GM21526 (cell line): ENCODE measurements around the gene CADPS2.

Experiments used
- ATAC-seq: cut with Tn5 transposase; IDR thresholded peaks from one replicate; pipeline ENCODE4 v1.9.1; 2021; ENCODE audit warnings: moderate library complexity; ENCODE audit not compliant: unreplicated experiment, low FRiP score

Gene CADPS2

DNA sequence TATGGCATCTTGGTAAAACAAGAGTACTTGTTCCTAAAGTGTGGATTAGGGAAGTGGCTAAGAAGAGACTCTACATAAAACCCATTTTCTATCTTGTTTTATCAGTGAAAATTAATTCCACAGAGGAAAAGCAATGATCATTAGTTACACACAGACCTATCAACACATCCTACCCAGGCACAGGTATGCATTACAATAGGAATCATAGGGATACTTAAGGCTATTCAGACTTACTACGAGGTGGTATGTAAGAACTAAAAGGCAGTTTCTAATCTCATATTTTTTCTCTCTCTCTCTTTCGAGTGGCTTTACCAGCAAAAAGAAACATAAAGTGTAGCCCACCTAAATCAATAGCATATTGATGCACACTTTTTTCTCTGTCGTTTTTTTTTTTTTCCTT lies 415.4 kb downstream of the CADPS2 start:
- no peak for ATAC-seq

DNA sequence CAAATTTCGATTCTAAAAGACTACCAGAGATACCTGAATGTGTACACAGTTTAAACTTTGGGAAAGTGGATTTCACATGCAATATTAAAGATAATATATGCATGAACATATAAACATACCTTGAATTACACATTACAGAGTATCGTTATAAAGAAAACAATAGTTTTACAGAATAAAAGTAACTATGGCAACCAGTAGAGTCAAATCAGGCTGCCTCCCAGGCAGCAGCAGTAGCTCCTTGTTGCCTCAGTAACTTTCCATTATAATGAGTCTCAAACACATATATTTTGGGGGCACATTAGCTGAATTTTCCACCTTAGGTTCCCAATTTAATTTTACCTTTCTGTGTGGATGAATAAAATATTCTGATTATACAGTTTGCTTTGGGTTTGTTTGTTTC lies 417.3 kb downstream of the CADPS2 start:
- no peak for ATAC-seq

DNA sequence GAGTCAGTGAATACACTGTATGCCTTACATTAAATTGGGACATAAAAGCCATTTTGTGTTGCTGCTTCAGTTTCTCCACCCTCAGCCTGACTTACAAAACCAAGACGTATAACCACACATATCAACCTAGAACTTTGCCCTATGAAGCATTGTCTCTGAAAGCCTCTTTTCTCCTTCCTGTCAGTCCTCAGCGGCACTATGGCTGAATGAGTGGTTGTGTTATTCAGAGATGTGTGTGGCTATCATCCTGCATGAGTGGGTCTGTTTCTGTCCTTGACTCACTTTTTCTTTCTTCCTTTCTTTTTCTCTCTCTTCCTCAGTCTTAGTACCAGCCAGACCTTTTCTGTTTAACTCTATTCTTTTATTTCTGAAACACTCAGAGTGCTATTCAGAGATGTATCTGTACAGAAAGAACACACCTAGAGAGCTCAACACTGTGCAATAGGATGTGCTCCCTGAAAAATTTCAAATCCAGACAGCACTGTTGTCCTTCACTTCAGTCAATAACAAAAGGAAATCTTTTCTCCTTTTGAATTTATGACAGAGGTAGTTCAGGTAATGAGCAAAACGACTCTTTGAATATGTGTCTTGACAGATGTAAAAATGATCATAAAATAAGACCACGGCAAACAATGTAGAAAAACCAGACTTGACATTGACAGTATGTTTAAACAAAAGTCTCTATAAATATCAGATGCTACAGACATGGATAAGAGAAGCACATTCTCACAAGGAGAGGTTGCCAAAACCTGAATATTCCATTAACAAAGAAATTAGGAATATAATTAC lies 418.4 kb downstream of the CADPS2 start:
- ATAC-seq: no peak

DNA sequence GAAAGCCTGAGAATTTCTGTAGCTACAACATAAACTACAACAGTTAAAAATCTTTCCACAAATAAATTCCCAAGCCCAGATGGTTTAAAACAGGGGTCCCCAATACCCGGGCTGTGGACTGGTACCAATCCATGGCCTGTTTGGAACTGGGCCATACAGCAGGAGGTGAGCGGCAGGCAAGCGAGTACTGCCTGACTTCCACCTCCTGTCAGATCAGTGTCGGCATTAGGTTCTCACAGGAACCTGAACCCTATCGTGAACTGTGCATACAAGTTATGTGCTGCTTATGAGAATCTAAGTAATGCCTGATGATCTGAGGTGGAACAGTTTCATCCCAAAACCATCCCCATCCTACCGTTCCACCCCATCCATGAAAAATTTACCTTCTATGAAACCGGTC lies 421.0 kb downstream of the CADPS2 start:
- ATAC-seq: no peak

DNA sequence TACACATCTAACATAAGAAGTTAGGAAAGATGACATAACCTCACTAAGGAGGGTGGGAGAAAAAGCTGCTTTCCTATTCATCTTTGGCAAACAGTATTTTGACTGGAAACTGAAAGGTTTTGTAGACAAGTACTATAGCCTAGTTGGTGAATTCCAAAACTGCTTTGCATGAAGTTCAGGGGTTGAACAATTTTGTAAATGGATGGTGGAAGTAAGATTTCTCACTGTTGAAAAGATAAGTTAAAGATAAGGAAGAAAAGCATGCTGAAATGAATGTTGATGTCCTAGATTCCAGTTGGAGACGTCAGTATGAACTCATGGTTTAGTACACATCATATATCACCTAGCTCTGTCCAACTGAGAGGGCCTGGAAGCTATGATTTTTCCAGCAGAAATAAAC lies 422.6 kb downstream of the CADPS2 start:
- ATAC-seq: no peak

DNA sequence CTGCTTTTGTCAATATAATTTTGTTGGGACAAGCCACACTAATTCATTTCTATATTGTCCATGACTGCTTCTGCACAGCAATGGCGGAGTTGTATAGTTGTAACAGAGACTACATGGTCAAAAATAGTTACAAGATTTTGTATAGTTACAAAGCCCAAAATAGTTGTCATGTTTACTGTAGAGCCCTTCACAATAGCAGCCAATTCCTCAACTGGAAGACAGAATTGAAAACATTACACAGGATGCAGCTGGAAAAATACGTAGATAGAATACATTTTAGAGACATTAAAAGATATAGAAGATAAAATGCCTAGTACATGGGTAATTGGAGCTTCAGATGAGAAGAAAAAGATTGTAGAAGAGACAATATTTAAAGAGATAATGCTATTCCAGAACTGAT lies 425.3 kb downstream of the CADPS2 start:
- ATAC-seq: no peak

DNA sequence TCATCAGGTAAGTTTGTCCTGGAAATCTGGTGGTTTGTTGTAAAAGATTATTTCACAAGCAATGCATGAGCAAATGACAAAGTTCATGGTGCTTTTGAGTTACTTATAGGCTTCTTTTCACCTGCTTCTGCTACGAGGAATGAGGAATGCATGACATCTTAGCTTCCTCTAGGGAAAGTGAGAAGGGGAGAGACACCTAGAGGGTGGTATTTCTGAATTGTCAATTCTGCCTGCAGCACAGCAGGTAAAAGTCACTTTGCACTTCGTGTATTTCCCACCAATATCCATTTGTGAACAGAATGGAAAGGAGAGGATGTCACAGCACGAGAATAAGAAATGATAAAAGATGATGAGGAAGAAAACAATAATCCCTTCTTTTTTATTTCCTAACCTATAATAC lies 428.3 kb downstream of the CADPS2 start:
- ATAC-seq: no peak

DNA sequence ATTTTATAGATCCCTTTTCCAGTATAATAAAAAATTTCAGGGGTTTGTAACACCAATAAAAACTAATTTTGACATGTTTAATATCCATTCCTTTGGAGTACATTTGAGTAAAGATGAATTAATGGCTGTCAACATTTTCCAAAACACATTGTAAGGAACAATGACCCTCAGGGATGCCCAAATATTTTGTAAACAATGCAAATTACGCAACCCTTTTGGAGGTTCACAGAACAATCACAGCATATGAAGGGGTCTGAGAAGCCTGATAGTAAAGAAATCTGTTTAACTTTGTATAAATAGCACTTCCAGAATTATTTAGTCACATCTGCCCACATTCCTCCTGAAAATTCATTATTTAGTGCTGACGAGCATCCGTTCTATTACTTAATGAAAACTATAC lies 428.9 kb downstream of the CADPS2 start:
- no peak for ATAC-seq

DNA sequence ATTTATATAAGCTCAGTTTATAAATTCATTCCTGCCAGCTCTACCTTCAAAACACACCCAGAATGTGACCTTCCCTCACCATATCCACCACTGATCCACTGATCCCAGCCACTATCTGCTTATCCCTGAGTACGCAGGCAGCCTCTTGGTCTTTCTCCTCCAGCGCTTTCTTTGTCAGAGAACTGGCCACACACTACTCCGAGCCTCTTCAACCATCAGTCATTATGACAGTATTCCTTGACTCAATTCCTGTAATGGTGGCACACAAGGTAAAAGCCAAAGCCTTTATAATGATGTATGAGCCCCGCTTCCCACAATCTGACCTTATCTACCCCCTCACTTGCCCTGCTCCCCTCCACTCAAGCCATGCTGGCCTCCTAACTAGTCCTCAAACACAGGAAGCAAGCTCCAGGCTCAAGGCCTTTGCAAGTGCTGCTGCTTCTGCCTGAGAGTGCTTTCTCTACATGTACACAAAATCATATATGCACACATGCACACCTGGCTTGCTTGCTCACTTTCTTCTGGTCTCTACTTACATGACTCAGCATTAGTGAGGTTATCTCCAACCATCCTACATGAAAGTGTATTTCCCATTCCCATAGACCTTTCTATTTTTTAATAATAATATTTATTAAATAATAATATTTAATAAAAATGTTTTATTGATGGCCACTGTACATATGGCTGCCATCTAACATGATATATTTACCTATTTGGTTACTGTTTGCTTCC lies 431.3 kb downstream of the CADPS2 start:
- ATAC-seq: no peak

DNA sequence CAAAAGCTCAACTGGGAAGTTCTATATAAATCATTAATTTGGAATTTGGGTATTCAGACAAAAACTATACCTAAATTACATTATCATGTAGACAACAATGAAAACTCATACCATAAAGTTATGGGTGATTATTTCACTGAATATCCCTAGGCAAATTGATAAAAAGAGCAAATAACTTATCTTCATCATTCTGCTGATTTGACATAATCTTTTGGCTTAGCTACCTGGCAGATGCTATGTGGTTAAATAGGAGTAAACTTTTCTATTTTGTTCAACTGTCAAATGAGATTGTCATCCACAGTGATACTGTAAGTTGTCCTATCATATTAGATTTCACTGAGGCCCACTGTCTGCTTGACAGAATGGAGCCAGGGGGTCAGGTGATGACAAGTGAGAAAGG lies 432.8 kb downstream of the CADPS2 start:
- ATAC-seq: no peak

DNA sequence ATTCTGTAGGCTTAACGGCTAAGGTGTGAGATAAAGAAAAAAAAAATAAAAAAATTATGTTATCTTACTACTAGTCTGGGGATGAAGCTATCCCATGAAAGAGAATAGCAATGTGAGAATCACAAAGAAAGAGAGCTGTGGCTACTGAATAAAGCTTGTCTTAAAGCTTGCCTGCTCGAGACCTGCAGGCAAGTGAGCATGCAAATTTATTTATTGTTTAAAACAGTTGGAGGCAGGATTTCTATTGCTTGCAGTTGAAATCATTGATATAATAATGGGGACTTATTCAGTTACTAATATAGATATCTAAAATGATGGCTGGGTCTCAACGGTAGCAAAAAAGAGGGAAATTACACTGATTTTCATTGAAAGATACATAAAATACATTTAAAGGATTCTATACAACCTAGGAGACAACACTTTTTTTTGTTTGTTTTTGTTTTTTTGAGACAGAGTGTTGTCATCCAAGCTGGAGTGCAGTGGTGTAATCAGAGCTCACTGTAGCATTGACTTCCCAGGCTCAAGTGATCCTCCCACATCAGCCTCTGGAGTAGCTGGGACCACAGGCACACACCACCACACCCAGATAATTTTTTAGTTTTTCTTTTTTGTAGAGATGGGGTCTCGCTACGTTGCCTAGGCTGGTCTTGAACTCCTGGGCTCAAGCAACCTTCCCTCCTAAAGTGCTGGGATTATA lies 437.2 kb downstream of the CADPS2 start:
- ATAC-seq: no peak

DNA sequence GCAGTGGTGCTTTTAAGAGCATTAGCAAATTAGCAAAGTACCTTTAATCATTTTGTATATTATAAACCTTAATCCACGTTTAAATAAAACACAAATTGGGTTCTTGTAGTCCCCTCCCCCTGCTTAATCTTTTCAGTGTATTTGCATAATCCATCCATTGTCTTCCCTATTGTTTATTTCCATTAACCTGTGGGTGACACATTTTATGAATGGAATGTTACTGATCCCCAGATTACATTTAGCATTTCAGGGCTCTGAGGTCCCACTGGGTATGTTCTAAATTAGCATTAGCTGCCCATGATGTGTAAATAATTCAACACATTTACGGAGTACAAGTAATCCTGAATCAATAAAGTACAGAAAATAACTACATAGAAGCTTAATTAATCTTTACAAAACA lies 443.3 kb downstream of the CADPS2 start:
- no peak for ATAC-seq

DNA sequence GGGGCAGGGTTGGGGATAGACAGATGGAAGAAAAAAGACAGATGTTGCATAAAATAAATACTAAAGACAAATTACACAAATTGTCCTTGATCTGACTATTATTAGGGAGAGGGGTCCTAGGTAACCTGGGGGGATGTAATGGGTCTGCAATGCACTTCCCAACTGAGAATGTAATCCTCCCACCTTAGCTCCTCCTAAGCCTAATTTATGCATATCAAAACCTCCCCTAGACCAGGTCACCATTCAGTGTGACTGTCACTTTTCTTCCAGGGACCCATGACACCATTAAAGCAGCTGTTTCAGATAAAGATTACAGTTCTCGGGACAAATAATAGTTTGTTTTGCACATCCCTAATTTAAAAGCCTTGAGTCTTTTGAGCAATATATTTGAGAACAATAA lies 447.8 kb downstream of the CADPS2 start:
- no peak for ATAC-seq

DNA sequence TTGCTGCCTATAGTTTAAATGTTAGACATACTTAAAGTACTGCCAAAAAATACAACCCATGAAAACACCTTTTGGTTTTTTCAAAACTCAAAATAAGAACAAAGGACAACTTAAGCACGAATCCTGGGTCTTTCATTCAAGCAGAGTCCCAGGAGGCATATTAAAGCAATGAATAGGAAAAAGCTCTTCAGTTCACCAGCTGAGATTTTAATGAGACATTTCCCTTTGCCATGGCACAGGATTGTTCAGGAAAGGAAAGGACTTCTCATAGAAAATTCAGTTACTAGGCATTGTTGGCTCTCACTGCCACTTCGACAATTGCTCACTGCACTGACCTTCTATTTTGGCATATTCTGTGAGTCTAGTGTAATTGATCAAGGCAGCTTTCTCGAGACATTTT lies 448.3 kb downstream of the CADPS2 start:
- no peak for ATAC-seq

DNA sequence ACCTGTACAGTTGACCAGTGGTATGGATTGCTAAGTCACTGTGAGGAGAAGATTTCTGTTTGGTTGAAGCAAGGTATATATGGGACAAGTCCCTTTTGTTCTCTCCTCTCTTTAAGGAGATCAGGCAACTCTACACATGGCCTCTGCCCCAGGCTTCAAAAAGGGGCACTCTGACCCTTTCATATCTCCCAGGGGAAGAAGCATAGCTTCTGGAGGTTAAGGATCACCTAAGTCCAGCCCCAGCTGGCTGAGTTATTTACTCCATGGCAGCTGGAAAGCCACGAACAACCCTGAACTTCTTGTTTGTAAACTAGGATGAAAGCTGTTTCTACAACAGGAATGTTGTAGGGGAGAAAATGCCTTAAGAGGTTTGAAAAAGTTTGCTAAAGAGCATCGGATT lies 452.5 kb downstream of the CADPS2 start:
- no peak for ATAC-seq

DNA sequence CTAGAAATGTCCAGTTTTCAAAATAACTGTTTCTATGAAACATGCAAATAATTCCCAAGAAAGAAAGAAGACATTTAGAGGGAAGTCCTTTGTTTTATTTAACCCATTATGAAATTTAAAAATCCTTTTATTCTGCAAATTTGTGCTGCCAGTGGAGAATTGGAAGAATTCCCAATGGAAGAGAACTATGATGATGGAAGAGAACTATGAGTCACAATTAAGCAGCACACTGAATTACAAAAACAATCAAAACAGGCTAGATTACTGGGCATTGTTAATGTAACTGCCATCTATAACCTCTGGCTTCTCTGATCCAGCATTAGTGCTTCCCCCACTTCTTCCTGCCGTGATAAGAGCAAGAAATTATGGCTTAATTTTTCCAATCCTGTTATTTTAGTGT lies 455.6 kb downstream of the CADPS2 start:
- ATAC-seq: no peak

DNA sequence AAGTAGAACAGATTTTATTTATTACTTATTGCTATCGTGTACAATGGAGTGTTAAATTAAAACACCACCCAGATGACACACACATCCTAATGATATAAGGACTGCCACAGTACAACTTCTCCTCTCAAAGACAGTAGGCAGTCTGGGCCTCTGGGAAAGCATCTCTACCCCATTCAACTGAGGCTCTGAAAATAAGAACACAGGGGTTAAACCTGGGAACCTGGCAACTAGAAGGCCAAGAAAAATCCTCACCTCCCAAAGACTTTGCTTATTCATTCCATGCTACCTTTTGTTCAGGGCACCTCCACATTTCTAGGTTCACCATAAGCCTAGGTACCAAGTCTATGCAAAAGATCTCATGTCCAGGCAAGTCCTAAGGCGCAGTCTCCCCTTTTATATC lies 456.3 kb downstream of the CADPS2 start:
- ATAC-seq: no peak

DNA sequence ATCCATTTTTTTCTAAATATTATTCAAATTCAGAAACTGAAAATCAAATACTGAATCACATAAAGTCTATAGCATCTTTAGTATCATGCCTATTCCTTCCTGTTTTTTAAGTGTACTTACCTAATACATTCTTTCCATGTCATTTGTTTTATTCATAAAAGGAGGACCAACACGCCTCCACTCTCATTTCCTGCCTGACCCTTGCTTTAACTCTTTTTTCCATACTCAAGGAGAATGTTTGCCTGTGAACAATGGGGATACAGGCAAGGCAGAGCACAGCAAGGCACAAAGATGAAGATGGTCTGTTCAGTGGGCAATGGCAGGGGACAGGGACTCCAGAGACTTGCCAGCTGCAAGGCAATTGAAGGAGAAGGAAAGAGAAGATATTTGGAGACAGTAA lies 460.5 kb downstream of the CADPS2 start:
- ATAC-seq: no peak

DNA sequence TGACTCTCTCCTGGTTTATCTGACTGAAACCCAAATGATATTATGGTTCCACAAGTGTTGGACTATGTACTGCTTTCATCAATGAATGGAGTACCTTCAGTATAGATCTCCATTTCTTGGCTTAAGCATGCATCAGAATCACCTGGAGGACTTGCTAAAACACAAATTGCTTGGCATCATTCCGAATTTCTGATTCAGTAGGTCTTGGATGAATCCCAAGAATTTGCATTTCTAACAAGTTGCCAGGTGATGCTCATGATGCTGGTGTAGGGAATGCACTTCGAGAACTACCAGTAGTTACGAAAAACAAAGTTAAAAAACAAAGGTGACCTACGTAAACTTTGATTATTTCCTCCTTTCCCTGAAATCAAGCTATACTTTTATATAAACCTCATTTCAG lies 462.7 kb downstream of the CADPS2 start:
- no peak for ATAC-seq

DNA sequence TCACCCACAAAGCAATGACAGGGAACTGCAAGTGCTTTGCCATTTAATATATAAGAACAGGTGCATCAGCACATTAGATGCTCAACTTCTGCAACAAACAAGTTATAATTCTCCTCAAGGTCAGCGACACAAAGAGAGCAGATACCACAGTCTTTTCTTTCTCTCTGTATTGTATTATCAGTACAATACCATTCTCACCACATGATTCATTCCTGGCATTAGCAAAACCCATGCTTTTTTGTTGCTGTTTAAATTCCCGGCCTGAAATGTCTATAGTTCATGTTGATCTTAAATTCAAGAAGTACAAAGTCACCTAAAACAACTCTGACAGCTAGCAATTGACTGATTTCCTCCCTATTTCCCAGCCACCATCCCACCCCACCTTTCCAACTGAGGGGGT lies 469.9 kb downstream of the CADPS2 start:
- ATAC-seq: no peak

DNA sequence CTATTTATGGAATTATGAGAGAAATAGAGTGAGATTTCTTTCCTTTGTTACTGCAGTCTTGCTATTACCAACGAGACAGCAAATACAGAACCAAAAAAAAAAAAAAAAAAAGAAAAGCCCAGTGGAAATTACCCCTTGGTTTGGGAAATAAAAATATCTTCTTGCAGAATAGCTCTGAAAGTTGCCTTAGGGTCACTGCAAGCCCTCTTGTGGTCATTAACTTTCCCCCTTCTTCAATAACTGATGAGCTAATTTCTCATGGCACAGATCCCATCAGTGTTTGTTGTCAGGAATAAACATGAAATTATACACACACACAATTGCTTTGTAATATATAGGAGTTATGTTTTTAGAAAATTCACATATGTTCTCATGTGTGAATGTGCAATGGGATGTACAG lies 470.8 kb downstream of the CADPS2 start:
- ATAC-seq: no peak

DNA sequence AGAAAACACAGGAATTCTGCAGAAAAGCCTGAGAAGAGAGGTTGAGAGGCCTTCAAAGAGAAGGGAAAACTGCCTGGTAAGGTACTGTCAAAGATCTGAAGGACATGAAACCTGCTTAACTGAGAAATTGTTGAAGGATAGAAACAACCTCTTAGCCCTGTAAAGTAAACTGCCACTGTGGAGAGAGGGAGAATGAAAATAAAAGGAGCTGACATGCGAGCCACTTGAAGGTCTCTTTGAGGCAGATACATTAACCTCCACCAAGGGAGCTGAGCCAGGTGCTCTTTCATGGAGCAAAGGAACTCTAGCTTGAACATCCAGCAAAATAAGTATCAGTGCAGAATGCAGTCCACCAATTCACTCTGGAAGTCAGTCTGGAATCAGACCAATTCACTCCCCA lies 472.9 kb downstream of the CADPS2 start:
- ATAC-seq: no peak
